Thyroid gland (tissue), 4 donors: ENCODE measurements around the gene NRIP3.

Source experiments
- POLR2A ChIP-seq, 2 donors: fragments of 450-650 bp; IDR thresholded peaks; one replicate each; pipeline ENCODE4 v1.6.1; 2017; ENCODE audit warnings: antibody characterized with exemption in 2 of 2, mild to moderate bottlenecking in 2 of 2, moderate library complexity in 1 of 2
- TF ChIP-seq, protein P1 (sequence below), 6 experiments: fragments of 200-600 bp in 3 of 6; fragments of 450-650 bp in 3 of 6; sonication (generic) in 3 of 6; IDR thresholded peaks; one replicate each; pipeline ENCODE4 v1.5.1; 2016 to 2019; ENCODE audit warnings: antibody characterized with exemption in 6 of 6, mild to moderate bottlenecking in 2 of 6, inconsistent platforms in 1 of 6, moderate library complexity in 1 of 6

DNA sequence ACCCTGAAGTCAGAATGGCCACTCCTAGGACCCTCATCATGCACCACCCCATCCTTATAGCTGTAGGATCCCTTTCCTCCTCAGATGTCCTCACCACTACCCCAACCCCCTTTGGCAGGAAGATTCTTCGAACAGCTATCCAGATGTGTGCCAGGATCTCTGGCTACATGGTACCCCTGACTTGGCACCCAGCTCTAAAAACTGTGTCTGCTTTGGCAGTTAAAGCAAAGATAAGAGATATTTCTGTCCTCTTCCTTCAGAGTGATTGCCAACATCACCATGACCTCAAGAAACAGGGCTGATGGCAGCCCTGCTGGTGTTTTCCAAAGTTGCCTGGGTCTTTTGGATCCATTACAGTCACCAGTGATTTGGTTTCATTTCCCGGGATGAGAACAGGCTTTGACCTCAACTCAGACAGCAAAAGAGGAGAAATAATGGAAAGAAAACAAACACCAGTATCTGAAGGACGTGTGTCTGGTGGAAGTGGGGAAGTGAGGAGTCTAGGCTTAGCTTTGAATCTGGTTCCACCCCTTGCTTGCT is 4.3 kb upstream of the NRIP3 start:
- TF ChIP-seq, protein P1, sequence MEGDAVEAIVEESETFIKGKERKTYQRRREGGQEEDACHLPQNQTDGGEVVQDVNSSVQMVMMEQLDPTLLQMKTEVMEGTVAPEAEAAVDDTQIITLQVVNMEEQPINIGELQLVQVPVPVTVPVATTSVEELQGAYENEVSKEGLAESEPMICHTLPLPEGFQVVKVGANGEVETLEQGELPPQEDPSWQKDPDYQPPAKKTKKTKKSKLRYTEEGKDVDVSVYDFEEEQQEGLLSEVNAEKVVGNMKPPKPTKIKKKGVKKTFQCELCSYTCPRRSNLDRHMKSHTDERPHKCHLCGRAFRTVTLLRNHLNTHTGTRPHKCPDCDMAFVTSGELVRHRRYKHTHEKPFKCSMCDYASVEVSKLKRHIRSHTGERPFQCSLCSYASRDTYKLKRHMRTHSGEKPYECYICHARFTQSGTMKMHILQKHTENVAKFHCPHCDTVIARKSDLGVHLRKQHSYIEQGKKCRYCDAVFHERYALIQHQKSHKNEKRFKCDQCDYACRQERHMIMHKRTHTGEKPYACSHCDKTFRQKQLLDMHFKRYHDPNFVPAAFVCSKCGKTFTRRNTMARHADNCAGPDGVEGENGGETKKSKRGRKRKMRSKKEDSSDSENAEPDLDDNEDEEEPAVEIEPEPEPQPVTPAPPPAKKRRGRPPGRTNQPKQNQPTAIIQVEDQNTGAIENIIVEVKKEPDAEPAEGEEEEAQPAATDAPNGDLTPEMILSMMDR (IDR thresholded peaks at IDR 0.05) = no peak
- no peak for TF ChIP-seq POLR2A (IDR thresholded peaks at IDR 0.05)
